H1 (cell line): ENCODE measurements around the gene TMEM183A. TPM values are rescaled to one million over a fixed set of nuclear protein-coding genes. Genes with fewer than 3 reads are reported as not detected.

Experiments used
- CTCF ChIA-PET: fragments of 300-600 bp; sonication (Branson Sonifier 250); formaldehyde crosslinking; loops from one replicate; lab custom pipeline; 2021; ENCODE audit not compliant: partially characterized antibody; lab: Charles Lee
- POLR2A ChIA-PET: fragments of 300-600 bp; sonication (Branson Sonifier 250); formaldehyde crosslinking; loops from one replicate; lab custom pipeline; 2021; ENCODE audit warnings: inconsistent platforms; ENCODE audit not compliant: partially characterized antibody; lab: Charles Lee
- DNase-seq, 2 experiments: peaks; one replicate each; pipeline versions ENCODE4 v3.0.0 to v3.0.0-alpha.2; 2010 to 2022; ENCODE audit warnings: low spot score in 2 of 2, low read depth in 1 of 2, mixed read lengths in 1 of 2
- FAIRE-seq: peaks from 2 replicates; lab custom pipeline; 2011; peaks lifted over from hg19 to GRCh38; lab: Jason Lieb, UNC
- H2AFZ ChIP-seq: 2 replicates; pipeline ENCODE4 v1.8.1; 2012; ENCODE audit warnings: low read length, inconsistent platforms
- H2AK5ac ChIP-seq: 2 replicates; pipeline ENCODE4 v1.6.1; 2013; ENCODE audit warnings: low read depth, low read length
- H2BK120ac ChIP-seq: replicated peaks from 2 replicates; pipeline ENCODE3; 2013; ENCODE audit warnings: low read depth, low read length, inconsistent platforms
- H2BK12ac ChIP-seq: 2 replicates; pipeline ENCODE4 v1.6.1; 2013; ENCODE audit warnings: low read depth, low read length
- H2BK15ac ChIP-seq: 2 replicates; pipeline ENCODE4 v1.6.1; 2013; ENCODE audit warnings: low read length
- H2BK20ac ChIP-seq: 2 replicates; pipeline ENCODE4 v1.6.1; 2013; ENCODE audit warnings: low read length
- H2BK5ac ChIP-seq: 2 replicates; pipeline ENCODE4 v1.6.1; 2013; ENCODE audit warnings: low read depth, low read length
- H3K14ac ChIP-seq: 2 replicates; pipeline ENCODE4 v1.6.1; 2013; ENCODE audit warnings: inconsistent platforms; ENCODE audit not compliant: insufficient read length
- H3K18ac ChIP-seq: 2 replicates; pipeline ENCODE4 v1.6.1; 2013; ENCODE audit warnings: low read length; ENCODE audit errors: extremely low read depth
- H3K23ac ChIP-seq: 2 replicates; pipeline ENCODE4 v1.6.1; 2013; ENCODE audit warnings: inconsistent platforms; ENCODE audit not compliant: insufficient read length
- H3K23me2 ChIP-seq: 2 replicates; pipeline ENCODE4 v1.6.1; 2013; ENCODE audit warnings: low read depth, low read length
- H3K27ac ChIP-seq: 2 replicates; pipeline ENCODE4 v1.6.1; 2011; ENCODE audit warnings: low read depth, low read length, inconsistent platforms
- H3K27me3 ChIP-seq, 4 experiments: replicated peaks in 1 of 4; 1 replicate in 1 of 4; 2 replicates in 3 of 4; pipeline versions ENCODE4 v1.6.1 to v1.8.1; 2011 to 2013; ENCODE audit warnings: low read length in 3 of 4, mild to moderate bottlenecking in 3 of 4, inconsistent platforms in 2 of 4, mixed read lengths in 2 of 4, moderate library complexity in 1 of 4; ENCODE audit not compliant: control insufficient read depth in 3 of 4, insufficient read depth in 3 of 4; ENCODE audit errors: extremely low read depth in 1 of 4
- H3K36me3 ChIP-seq, 4 experiments: 2 replicates each; pipeline versions ENCODE4 v1.6.1 to v1.8.1; 2011 to 2013; ENCODE audit warnings: mild to moderate bottlenecking in 4 of 4, low read length in 3 of 4, moderate library complexity in 2 of 4, control low read depth in 1 of 4, inconsistent platforms in 1 of 4; ENCODE audit not compliant: insufficient read depth in 4 of 4, control insufficient read depth in 2 of 4
- H3K4ac ChIP-seq: replicated peaks from 2 replicates; pipeline ENCODE3; 2013; ENCODE audit warnings: low read length, low read depth, mixed read lengths, inconsistent platforms; ENCODE audit not compliant: insufficient read length
- H3K4me1 ChIP-seq, 4 experiments: replicated peaks in 1 of 4; 1 replicate in 1 of 4; 2 replicates in 3 of 4; pipeline versions ENCODE4 v1.6.1 to v1.8.1; 2011 to 2013; ENCODE audit warnings: low read length in 3 of 4, inconsistent platforms in 2 of 4, mixed read lengths in 1 of 4; ENCODE audit not compliant: insufficient read depth in 4 of 4, control insufficient read depth in 3 of 4
- H3K4me2 ChIP-seq, 2 experiments: 2 replicates each; pipeline versions ENCODE4 v1.6.1 to v1.8.1; 2011 to 2013; ENCODE audit warnings: low read depth in 2 of 2, low read length in 2 of 2, control low read depth in 1 of 2, inconsistent platforms in 1 of 2, mild to moderate bottlenecking in 1 of 2; ENCODE audit not compliant: insufficient read depth in 1 of 2
- H3K4me3 ChIP-seq, 4 experiments: fragments of 200-600, 300-600 bp in 1 of 4; sonication (generic), shearing (Covaris generic), sonication (Bioruptor Twin) in 1 of 4; 2 replicates each; pipeline versions ENCODE4 v1.5.1 to v1.8.1; 2011 to 2016; ENCODE audit warnings: low read length in 4 of 4, low read depth in 3 of 4, control low read depth in 2 of 4, inconsistent platforms in 2 of 4, mild to moderate bottlenecking in 2 of 4, mixed read lengths in 1 of 4, moderate library complexity in 1 of 4; ENCODE audit not compliant: insufficient read depth in 2 of 4; ENCODE audit errors: extremely low read depth in 1 of 4
- H3K56ac ChIP-seq: replicated peaks from 2 replicates; pipeline ENCODE3; 2013; ENCODE audit warnings: low read depth, mild to moderate bottlenecking, mixed read lengths, low read length, inconsistent platforms; ENCODE audit not compliant: insufficient read length
- H3K79me1 ChIP-seq: 2 replicates; pipeline ENCODE4 v1.6.1; 2013; ENCODE audit warnings: low read depth, low read length, control low read depth
- H3K79me2 ChIP-seq, 2 experiments: 2 replicates each; pipeline versions ENCODE4 v1.6.1 to v1.8.1; 2012 to 2013; ENCODE audit warnings: low read length in 2 of 2, mild to moderate bottlenecking in 2 of 2, inconsistent platforms in 1 of 2; ENCODE audit not compliant: insufficient read depth in 2 of 2, control insufficient read depth in 1 of 2
- H3K9ac ChIP-seq, 4 experiments: replicated peaks in 1 of 4; 1 replicate in 1 of 4; 2 replicates in 3 of 4; pipeline versions ENCODE4 v1.6.1 to v1.8.1; 2011 to 2013; ENCODE audit warnings: low read depth in 3 of 4, low read length in 3 of 4, control low read depth in 2 of 4, mild to moderate bottlenecking in 2 of 4, moderate library complexity in 2 of 4, inconsistent platforms in 1 of 4; ENCODE audit errors: extremely low read depth in 1 of 4
- H3K9me3 ChIP-seq, 2 experiments: 2 replicates each; pipeline versions ENCODE4 v1.6.1 to v1.8.1; 2012 to 2013; ENCODE audit warnings: mild to moderate bottlenecking in 2 of 2, moderate library complexity in 2 of 2, control low read depth in 1 of 2, inconsistent platforms in 1 of 2, low read depth in 1 of 2, low read length in 1 of 2, mixed read lengths in 1 of 2; ENCODE audit not compliant: insufficient read depth in 2 of 2
- H4K20me1 ChIP-seq, 2 experiments: replicated peaks in 1 of 2; 2 replicates each; pipeline versions ENCODE3 to v1.8.1; 2011 to 2013; ENCODE audit warnings: inconsistent platforms in 2 of 2, low read length in 2 of 2, mild to moderate bottlenecking in 1 of 2; ENCODE audit not compliant: insufficient read depth in 2 of 2, control insufficient read depth in 1 of 2
- H4K5ac ChIP-seq: 2 replicates; pipeline ENCODE4 v1.6.1; 2013; ENCODE audit warnings: low read length, low read depth, mixed read lengths, inconsistent platforms; ENCODE audit not compliant: insufficient read length
- H4K8ac ChIP-seq: 2 replicates; pipeline ENCODE4 v1.8.0; 2013; ENCODE audit warnings: mild to moderate bottlenecking, moderate library complexity, low read length, inconsistent platforms; ENCODE audit not compliant: insufficient read depth; ENCODE audit errors: extremely low read depth
- H4K91ac ChIP-seq: replicated peaks from 2 replicates; pipeline ENCODE3; 2013; ENCODE audit warnings: low read length, mixed read lengths, inconsistent platforms; ENCODE audit not compliant: insufficient read length
- JUN ChIP-seq: IDR thresholded peaks from 2 replicates; pipeline ENCODE4 v1.6.1; 2011; ENCODE audit warnings: low read depth, mild to moderate bottlenecking, improper control_type of control experiment, low read length
- MAFK ChIP-seq: IDR thresholded peaks from 2 replicates; pipeline ENCODE4 v1.6.1; 2012; ENCODE audit warnings: low read depth, mild to moderate bottlenecking, improper control_type of control experiment, low read length
- POLR2A ChIP-seq, 2 experiments: IDR thresholded peaks; 1 replicate in 1 of 2; 2 replicates in 1 of 2; pipeline ENCODE4 v1.6.1; 2011; ENCODE audit warnings: low read depth in 2 of 2, low read length in 2 of 2, mild to moderate bottlenecking in 2 of 2; ENCODE audit errors: control extremely low read depth in 1 of 2
- POU5F1 ChIP-seq: IDR thresholded peaks from 2 replicates; pipeline ENCODE4 v1.6.1; 2011; ENCODE audit warnings: low read depth, mild to moderate bottlenecking, low read length, moderate library complexity
- RFX5 ChIP-seq: IDR thresholded peaks from 2 replicates; pipeline ENCODE4 v1.6.1; 2011; ENCODE audit warnings: low read depth, low read length, improper control_type of control experiment, borderline replicate concordance
- RNF2 ChIP-seq: fragments of 200-900, 300-1000 bp; sonication (generic); IDR thresholded peaks from 2 replicates; pipeline ENCODE4 v1.7.1; 2016; ENCODE audit warnings: borderline replicate concordance, low read depth, mild to moderate bottlenecking, antibody characterized with exemption, low read length; ENCODE audit not compliant: poor library complexity, severe bottlenecking; ENCODE audit errors: missing control alignments
- SIRT6 ChIP-seq: IDR thresholded peaks from one replicate; pipeline ENCODE4 v1.7.1; 2012; ENCODE audit warnings: low read length, inconsistent platforms
- SIX5 ChIP-seq: IDR thresholded peaks from 2 replicates; pipeline ENCODE4 v1.6.1; 2011; ENCODE audit warnings: mild to moderate bottlenecking, low read depth, low read length
- WGBS, 2 experiments: shearing (Covaris generic) in 1 of 2; methylation state at CpG; one replicate each; pipeline versions ENCODE4 v1.1.6 to v1.1.7; 2013 to 2015; ENCODE audit warnings: low lambda C conversion rate in 2 of 2, mixed read lengths in 2 of 2, inconsistent platforms in 1 of 2, low coverage in 1 of 2, missing lambda C conversion rate in 1 of 2; ENCODE audit not compliant: insufficient replicate concordance in 2 of 2, insufficient coverage in 1 of 2, insufficient read length in 1 of 2; ENCODE audit errors: extremely low coverage in 1 of 2, missing lambda C conversion rate in 1 of 2; 5-methylcytosine and 5-hydroxymethylcytosine counted together
- polyA plus RNA-seq, 7 experiments: library from polyadenylated mRNA; depleted of rRNA in 3 of 7; stranded (reverse) in 5 of 7; unstranded in 2 of 7; fragments of >200 nt in 5 of 7; fragments of 200-250 nt in 2 of 7; gene quantifications; 1 replicate in 5 of 7; 2 replicates in 1 of 7; 4 replicates in 1 of 7; pipeline versions ENCODE4 v1.2.1 to v1.2.3, GENCODE V29; 2011 to 2013; ENCODE audit warnings: missing spikeins in 2 of 7, mixed read lengths in 2 of 7
- total RNA-seq: library from RNA; stranded (reverse); fragmentation: NEBNext Ultra II Directional; extraction: Animal tissue kit (Norgen Biotek cat#: 25700); gene quantifications from 2 replicates; pipeline ENCODE4 v1.2.1, GENCODE V29; 2021
- TF ChIP-seq, protein P1 (sequence below), 3 experiments: IDR thresholded peaks; 1 replicate in 2 of 3; 2 replicates in 1 of 3; pipeline versions ENCODE4 v1.5.1 to v1.6.1; 2011; ENCODE audit warnings: low read length in 3 of 3, mild to moderate bottlenecking in 3 of 3, inconsistent platforms in 2 of 3, low read depth in 1 of 3, moderate library complexity in 1 of 3; ENCODE audit not compliant: insufficient read depth in 1 of 3; ENCODE audit errors: control extremely low read depth in 1 of 3

TMEM183A gene
- total and polyA plus RNA-seq, 2 of the 8 experiments (the other 6 are each of a cell fraction or from before 2014, with no cell fraction given) = 107 to 173 TPM

- no peak overlapping the region for H3K14ac ChIP-seq
- peaks cover 0 to 5% of the 10 kb centered on the region in 2 experiments for H4K20me1 ChIP-seq
- no peak overlapping the region for H3K4me2 ChIP-seq
- no peaks in the 10 kb centered on the region for H3K79me2 ChIP-seq
- H3K23me2 ChIP-seq = peaks cover 6% of the 10 kb centered on the region; the same call in 1 of the 2 replicates
- POLR2A ChIA-PET = interaction anchor here (0.8 to 1.2 kb wide), 4 partner anchors 10 to 29 kb away, joined by 3 read pairs; no protein-coding TSS in a partner anchor
- H3K27me3 ChIP-seq = peaks cover 3 to 29% (median 28%) of the 10 kb centered on the region in 4 experiments
- no peaks in the 10 kb centered on the region; the same call in 1 of the 2 replicates for H3K79me1 ChIP-seq
- no peak overlapping the region for H2BK20ac ChIP-seq
- H2AFZ ChIP-seq = no peak overlapping the region
- no peak overlapping the region for H4K8ac ChIP-seq
- H2BK120ac ChIP-seq = no peak overlapping the region
- no peak overlapping the region for H2AK5ac ChIP-seq
- H3K4ac ChIP-seq = no peak overlapping the region
- no peak overlapping the region for H2BK15ac ChIP-seq
- no peak overlapping the region for H3K56ac ChIP-seq
- no peak overlapping the region for H3K27ac ChIP-seq
- no peak overlapping the region for H2BK5ac ChIP-seq
- H3K23ac ChIP-seq = no peak overlapping the region
- no peaks in the 10 kb centered on the region for H3K9me3 ChIP-seq
- no peak overlapping the region for H3K18ac ChIP-seq
- 85% methylated on average over 7 of the region's 7 CpGs; no CpG with 5 or more reads in 1 of the 2 experiments for WGBS, 2 experiments
- no peak overlapping the region for H3K9ac ChIP-seq
- no peak overlapping the region for H3K4me3 ChIP-seq
- FAIRE-seq = no peak
- DNase-seq = no peak
- H3K4me1 ChIP-seq = peaks cover 0 to 10% (median 5%) of the 10 kb centered on the region in 4 experiments; a peak in 5 of 7 replicates
- no peaks in the 10 kb centered on the region for H3K36me3 ChIP-seq
- no peak for TF ChIP-seq RFX5
- no peak for TF ChIP-seq RNF2
- no peak for TF ChIP-seq JUN
- TF ChIP-seq, protein P1, sequence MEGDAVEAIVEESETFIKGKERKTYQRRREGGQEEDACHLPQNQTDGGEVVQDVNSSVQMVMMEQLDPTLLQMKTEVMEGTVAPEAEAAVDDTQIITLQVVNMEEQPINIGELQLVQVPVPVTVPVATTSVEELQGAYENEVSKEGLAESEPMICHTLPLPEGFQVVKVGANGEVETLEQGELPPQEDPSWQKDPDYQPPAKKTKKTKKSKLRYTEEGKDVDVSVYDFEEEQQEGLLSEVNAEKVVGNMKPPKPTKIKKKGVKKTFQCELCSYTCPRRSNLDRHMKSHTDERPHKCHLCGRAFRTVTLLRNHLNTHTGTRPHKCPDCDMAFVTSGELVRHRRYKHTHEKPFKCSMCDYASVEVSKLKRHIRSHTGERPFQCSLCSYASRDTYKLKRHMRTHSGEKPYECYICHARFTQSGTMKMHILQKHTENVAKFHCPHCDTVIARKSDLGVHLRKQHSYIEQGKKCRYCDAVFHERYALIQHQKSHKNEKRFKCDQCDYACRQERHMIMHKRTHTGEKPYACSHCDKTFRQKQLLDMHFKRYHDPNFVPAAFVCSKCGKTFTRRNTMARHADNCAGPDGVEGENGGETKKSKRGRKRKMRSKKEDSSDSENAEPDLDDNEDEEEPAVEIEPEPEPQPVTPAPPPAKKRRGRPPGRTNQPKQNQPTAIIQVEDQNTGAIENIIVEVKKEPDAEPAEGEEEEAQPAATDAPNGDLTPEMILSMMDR (IDR thresholded peaks at IDR 0.05; ENCODE audit: control extremely low read depth in 1 of 3, insufficient read depth in 1 of 3, low read depth in 1 of 3, low read length in 3 of 3) = no peak
- no peak for TF ChIP-seq SIX5
- TF ChIP-seq MAFK = no peak
- TF ChIP-seq SIRT6 = no peak
- no peak for TF ChIP-seq POU5F1
- no peak for TF ChIP-seq POLR2A (IDR thresholded peaks at IDR 0.05; ENCODE audit: control extremely low read depth in 1 of 2, low read depth in 2 of 2, low read length in 2 of 2)
- CTCF ChIA-PET = interaction anchor here (0.6 to 49.7 kb wide), 7 partner anchors 12 to 197 kb away, joined by 3 to 1089 read pairs (median 3); partner anchors contain the start of genes ADORA1, MYOG and PPFIA4
- H4K5ac ChIP-seq = no peak overlapping the region
- H4K91ac ChIP-seq = no peak overlapping the region
- no peak overlapping the region for H2BK12ac ChIP-seq
Observed at GRCh38 chr1:203072002-203072602, 64.9 kb downstream of the TMEM183A start.
